ENCODE measurements around the gene SCAPER.
"Not testable (repeated sequence)": the region's sequence is repeated elsewhere in the genome, so short reads cannot be mapped to it uniquely, and the experiment has no call there.

Gene SCAPER

DNA sequence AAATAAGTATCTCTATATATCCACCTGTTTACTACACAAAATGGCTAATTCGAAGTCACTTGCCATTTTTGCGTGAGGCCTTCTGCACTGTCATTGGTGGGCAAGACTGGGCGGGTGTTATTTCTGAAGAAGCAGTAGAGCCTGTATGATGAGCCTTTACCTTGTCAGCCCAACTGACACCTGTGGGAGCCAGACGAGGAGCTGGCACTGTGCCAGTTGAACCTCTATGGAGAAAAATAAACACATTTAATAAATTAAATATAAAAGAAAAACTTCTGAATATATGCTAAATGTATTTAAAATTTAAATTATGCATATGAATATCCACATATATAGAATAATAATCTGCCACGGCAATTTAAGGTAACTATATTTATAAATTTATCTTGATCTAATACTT lies 109.9 kb downstream of the SCAPER start:
- in situ Hi-C loops (cut with MboI; ENCODE audit: low sequenced_read_pairs): no loop called here

DNA sequence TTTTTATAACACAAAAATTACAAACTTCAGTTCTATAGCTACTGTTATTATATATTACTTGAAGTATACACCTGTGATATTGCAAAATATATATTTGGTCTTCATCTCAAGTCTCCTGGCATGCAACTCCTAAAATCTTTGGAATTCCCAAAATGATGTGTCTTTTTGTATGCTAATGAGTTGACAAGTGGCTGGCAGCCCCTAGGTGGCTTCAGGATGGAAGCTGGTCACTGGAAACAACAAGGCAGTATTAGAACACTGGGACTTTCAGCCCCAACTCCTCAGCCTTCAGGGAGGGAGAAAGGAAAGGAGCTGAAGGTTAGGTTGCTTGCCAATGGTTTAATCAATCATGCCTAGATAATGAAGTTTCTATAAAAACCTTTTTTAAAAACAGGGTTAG lies 112.0 kb downstream of the SCAPER start:
- in situ Hi-C loops (cut with MboI; ENCODE audit: low sequenced_read_pairs): no loop called here

DNA sequence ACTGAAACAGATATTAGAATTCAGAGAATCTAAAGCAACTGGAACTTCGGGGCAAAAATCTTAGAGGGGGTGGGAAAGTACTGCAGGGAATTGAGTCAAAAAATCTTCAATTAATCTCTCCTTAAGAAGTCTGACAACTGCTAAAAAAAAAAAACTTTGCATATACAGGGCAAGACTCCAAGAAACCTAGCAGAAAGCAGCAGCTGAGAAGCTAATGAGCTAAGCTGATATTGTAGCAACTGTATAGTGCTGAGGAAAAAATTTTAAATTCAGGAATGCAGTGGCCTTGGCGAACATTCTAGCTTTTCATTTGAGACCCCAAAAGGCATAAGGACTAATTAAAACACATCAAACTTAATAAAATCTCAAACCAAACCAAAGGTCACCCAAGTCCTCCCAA lies 113.6 kb downstream of the SCAPER start:
- in situ Hi-C loops (cut with MboI; ENCODE audit: low sequenced_read_pairs): no loop called here

DNA sequence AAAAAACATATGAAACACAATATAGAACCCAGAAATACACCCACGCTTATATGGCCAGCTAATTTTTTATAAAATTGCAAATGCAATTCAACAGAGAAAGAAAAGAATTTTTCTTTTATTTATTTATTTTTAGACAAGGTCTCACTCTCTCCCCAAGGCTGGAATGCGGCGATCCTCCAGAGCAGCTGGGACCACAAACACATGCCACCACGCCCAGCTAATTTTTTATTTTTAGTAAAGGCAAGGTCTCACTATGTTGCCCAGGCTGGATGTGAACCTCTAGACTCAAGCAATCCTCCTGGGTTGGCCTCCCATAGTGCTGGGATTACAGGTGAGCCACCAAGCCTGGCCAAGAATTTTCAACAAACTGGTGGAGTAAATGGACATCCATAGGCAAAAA lies 117.9 kb downstream of the SCAPER start:
- in situ Hi-C loops (cut with MboI; ENCODE audit: low sequenced_read_pairs): no loop called here

DNA sequence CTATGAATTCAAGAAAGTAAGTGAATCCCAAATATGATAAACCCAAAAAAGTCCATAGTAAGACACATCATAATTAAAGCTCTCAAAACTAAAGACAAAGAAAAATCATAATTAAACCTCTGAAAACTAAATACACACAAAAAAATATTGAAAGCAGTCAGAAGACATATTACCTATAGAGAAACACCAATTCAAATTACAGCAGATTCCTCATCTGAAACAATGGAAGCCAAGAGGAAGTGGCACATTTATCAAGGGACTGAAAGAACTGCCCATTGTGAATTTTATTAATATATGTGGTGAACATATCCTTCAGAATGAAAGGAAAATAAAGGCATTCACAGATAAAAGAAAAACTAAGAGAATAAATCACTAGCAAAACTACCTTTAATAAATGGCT lies 128.2 kb downstream of the SCAPER start:
- in situ Hi-C loops (cut with MboI; ENCODE audit: low sequenced_read_pairs): no loop called here

DNA sequence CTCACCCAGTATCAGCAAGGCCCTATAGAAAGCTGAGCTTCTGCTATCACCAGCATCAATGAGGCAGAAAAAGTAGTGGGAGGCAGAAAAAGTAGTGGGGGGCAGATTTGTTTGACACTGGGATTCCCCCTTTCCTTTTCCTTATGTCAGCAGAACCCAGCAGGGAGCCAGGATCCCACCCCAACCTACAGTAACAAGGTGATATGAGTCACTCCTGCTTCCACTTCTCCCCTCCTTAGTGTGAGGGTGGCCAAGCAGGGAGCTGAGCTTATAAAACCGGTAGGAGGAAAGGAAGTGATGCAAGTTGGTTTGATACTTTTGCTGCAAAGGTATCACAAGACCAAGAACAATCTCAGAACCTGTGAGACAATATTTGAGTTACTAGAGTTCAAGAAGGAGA lies 128.7 kb downstream of the SCAPER start:
- in situ Hi-C loops (cut with MboI; ENCODE audit: low sequenced_read_pairs): no loop called here

DNA sequence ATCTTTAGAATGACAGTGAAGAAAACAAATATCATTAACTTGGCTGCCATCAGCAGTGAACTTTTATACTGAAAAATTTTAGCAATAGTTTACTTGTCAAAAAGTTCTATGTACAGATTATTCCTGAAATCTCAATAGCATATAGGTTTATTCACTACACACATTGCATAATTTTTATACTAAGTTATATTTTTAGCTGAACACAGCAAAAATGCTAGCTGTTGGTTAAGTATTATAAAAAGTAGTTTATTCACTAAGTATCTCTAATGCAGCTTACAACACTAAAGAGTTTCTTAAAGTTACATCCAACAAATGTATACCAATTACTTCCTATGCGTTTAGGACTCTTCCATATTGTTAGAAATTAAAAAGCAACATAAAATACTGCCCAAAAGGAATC lies 131.9 kb downstream of the SCAPER start:
- in situ Hi-C loops (cut with MboI; ENCODE audit: low sequenced_read_pairs): no loop called here

DNA sequence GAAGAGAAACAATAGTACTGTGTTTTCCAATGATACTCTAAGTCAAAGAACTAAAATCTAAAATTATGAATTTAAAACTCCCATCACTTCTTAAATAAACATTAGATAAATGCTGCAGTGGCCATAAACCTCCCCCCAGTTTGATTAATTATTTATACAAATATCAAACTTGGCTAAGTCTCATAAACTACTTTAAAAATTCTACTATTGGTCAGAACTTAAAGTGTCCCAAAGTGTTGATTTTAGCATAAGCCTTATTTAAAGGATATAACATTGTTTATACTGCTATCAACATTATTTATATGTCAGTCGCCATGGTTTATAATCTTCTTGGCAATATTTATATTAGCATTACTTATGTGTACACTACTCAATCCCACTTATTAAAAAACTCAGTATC lies 132.4 kb downstream of the SCAPER start:
- in situ Hi-C loops (cut with MboI; ENCODE audit: low sequenced_read_pairs): no loop called here

DNA sequence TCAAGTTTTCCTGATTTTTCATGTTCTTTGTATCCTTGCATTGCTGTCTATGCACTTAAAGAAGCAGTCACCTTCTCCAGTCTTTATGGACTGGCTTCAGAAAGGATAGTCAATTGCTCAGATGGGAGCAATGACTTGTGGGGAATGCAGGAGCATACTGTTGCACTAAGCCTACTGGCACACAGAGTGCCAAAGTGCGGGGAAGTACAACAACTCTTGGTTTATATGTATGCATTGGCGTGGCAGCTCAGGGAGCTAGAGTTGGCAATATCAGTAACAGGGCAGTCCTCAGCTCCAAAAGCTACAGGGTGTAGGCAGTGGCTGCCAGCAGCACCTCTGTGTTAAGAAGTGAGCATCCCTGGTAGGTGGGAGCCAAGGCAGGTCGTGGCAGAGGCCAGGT lies 141.1 kb downstream of the SCAPER start:
- in situ Hi-C loops (cut with MboI; ENCODE audit: low sequenced_read_pairs): no loop called here

DNA sequence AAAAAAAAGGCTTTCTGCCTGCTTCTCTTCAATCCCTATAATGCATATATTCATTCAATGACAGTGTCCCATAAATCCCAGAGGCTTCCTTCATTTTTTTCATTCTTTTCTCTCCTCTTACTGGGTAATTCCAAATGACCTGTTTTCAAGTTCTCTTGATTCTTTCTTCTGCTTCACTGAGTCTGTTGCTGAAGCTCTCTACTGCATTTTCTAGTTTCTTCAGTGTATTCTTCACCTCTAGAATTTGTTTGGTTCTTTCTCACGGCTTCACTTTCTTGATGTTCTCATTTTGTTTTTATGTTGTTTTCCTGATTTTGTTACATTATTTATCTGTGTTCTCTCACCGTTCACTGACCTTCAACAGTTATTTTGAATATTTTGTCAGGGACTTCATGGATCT lies 141.6 kb downstream of the SCAPER start:
- in situ Hi-C loops (cut with MboI; ENCODE audit: low sequenced_read_pairs): no loop called here

DNA sequence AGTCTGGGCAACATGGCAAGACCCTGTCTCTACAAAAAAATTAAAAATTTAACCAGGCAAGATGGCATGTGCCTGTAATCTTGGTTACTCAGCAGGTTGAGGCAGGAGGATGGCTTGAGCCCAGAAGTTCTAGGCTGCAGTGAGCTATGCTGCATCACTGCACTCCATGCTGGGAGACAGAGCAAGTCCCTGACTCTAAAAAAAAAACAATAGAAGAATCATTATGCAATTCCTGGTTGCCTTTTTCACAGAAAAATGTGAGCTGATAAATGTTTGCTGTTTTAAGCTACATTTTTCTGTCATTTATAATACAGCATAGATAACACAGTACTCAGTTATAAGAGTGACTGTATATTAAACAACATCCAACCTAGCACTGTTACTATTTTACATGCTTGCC lies 148.8 kb downstream of the SCAPER start:
- in situ Hi-C loops (cut with MboI; ENCODE audit: low sequenced_read_pairs): no loop called here

DNA sequence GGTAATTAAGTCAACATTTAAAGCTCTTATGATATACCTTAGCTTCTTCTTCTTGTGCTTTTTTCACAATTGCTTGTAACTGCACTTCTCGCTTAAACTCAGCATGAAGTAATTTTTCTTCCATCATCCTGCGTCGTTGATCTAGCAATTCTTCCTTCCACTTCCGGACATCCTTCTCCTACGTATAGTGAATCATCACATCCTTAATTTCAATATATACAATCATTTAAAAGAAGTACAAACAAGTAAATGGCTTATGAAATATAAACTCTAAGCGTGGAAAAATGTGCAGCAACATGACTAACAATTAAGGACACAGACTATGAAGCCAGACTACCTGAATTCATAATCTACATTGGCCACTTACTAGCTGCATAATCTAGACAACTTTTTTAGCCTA lies 151.4 kb downstream of the SCAPER start:
- in situ Hi-C loops (cut with MboI; ENCODE audit: low sequenced_read_pairs): no loop called here

DNA sequence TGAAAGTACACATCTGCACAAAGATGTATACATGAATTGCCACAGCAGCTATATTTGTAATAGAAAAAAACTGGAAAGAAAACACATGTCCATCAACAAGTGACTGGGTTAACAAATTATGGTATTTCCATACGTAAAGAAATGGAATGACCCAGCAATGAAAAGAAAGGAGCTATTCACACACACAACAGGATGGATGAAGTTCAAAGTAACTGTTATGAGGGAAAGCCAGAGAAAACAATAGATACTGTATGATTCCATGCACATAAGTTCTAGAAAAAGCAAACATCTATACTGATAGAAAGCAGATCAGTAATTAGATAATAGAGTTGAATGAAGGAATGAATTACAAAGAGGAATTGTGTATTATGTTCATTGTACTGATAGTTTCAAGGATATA lies 152.0 kb downstream of the SCAPER start:
- in situ Hi-C loops (cut with MboI; ENCODE audit: low sequenced_read_pairs): no loop called here

DNA sequence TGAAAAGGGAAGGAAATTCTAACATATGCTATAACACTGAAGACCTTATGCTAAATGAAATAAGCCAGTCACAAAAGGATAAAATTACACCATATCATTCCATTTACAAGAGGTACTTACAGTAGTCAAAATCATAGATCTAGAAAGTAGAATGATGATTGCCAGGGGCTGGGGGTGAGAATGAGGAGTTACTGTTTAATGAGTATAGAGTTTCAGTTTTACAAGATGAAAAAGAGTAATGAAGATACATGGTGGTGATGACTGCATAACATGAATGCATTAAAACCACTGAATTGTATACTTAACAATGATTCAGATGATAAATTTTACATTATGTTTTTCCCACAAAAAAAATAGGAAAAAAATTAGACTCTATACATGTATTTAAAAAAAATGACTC lies 152.6 kb downstream of the SCAPER start:
- in situ Hi-C loops (cut with MboI; ENCODE audit: low sequenced_read_pairs): no loop called here

DNA sequence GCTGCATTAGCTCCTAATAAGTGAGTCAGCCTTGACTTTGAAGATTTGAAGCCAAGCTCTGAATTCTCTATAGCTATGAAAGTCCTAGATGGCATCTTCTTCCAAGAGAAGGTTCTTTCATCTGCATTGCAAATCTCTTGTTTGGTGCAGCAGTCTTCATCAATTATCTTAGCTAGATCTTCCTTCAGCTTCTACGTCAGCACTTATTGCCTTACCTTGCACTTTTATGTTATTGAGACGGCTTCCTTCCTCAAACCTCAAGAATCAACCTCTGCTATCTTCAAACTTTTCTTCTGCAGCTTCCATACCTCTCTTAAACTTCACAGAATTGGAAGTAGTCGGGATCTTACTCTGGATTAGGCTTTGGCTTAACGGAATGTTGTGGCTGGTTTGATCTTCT lies 167.6 kb downstream of the SCAPER start:
- in situ Hi-C loops (cut with MboI; ENCODE audit: low sequenced_read_pairs): no loop called here

DNA sequence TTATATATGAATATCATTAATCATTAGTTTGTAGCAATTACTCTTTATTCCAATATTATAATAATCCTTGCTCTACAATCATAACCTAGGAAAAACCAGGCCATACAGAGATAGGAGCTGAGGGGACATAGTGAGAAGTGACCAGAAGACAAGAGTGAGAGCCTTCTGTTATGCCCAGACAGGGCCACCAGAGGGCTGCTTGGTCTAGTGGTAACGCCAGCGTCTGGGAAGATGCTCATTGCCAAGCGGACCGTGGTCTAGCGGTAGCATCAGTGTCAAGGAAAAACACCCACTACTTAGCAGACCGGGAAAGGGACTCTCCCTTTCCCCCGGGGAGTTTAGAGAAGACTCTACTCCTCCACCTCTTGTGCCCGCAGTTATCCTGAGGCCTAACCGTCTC lies 172.8 kb downstream of the SCAPER start:
- in situ Hi-C loops (cut with MboI; ENCODE audit: low sequenced_read_pairs): not testable (repeated sequence)

DNA sequence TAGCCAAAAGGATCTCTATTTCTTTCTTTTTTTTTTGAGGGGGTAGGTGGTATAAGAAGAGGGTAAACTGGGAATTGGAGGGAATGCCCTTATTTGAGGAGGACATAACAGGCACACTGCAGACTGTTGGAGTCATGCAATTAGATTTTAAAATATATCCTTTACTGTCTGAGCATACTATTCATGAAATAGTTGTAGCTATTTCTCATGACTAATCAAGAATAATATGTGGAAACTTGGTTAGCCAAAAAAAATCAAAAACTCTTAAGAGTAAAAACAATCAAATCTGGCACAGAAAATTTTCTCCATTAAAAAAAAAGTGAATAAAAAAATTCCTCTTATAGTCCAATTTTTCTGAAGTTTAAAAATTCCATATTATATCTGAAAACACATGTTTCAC lies 174.9 kb downstream of the SCAPER start:
- in situ Hi-C loops (cut with MboI; ENCODE audit: low sequenced_read_pairs): no loop called here

DNA sequence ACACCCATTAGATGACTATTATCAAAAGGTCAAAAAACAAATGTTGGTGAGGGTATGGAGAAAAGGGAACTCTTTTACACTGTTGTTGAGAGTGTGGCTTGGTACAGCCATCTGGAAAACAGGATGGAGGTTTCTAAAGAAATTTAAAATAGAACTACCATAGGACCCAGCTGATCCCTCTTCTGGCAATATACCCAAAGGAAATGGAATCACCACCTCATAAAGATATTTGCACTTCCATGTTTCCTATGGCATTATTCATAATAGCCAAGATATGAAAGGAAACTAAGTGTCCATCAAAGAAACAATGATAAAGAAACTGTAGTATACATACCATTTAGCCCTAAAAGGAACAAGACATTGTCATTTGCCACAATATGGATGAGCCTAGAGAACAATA lies 186.3 kb downstream of the SCAPER start:
- in situ Hi-C loops (cut with MboI; ENCODE audit: low sequenced_read_pairs): no loop called here

DNA sequence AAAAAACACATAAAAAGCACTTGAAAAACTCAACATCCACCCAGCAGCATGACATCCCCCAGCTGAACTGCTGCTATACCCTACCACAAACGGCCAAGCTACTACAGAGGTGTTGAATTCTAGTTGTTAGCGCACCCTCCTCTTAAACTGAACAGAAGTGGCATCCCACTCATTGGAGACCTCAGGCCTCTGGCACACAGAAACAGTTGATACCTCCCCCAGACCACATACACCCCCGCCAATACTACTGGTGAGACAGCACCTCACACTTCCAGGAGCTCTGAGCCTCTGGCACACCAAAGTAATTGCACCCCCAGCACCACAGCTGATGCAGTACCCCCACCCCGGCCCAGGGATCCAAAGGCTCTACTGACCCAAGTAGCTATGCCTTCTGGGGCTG lies 190.2 kb downstream of the SCAPER start:
- in situ Hi-C loops (cut with MboI; ENCODE audit: low sequenced_read_pairs): no loop called here

DNA sequence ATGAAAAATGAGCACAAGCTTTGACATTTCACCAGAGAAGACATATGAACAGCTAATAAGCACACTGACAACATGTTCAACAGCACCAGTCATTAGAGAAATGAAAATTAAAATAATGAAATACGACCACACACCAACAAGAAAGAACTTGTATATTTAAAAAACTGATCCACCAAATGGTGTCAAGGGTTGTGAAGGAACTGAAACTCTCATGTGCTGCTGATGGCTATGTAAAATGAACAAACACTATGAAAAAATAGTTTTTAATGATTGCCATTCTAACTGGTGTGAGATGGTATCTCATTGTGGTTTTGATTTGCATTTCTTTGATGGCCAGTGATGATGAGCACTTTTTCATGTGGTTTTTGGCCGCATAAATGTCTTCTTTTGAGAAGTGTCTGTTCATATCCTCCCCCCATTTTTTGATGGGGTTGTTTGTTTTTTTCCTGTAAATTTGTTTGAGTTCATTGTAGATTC lies 193.8 kb downstream of the SCAPER start:
- in situ Hi-C loops (cut with MboI; ENCODE audit: low sequenced_read_pairs): no loop called here

DNA sequence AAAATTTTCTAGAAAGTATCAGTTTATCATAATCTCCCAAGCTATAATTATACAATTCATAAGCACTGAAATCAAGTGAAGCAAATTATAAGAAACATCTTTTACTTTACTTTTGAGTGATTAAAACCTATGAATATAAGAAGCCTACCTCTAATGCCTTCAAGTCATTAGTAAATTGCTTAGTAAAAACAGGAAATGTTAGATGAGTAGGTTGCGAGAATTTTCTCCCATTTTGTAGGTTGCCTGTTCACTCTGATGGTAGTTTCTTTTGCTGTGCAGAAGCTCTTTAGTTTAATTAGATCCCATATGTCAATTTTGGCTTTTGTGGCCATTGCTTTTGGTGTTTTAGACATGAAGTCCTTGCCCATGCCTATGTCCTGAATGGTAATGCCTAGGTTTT lies 201.1 kb downstream of the SCAPER start:
- in situ Hi-C loops (cut with MboI; ENCODE audit: low sequenced_read_pairs): not testable (repeated sequence)

DNA sequence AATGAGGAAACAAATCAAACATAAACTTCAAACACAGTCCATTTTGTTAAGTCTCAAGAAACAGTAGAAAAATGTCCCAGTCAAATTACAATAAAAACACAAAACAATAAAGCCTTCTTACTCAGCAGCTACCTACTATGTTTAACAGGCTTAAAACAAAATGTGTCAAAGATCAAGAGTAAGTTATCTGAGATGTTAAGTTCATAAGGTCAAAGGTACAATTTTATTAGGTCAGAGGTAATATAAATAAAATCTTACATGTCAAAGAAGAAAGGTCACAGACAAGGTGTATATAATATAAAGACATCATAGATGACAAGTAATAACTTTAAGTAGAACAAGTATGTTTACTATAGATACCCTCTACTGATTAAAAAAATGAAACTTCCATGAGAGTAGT lies 208.3 kb downstream of the SCAPER start:
- in situ Hi-C loops (cut with MboI; ENCODE audit: low sequenced_read_pairs): no loop called here

DNA sequence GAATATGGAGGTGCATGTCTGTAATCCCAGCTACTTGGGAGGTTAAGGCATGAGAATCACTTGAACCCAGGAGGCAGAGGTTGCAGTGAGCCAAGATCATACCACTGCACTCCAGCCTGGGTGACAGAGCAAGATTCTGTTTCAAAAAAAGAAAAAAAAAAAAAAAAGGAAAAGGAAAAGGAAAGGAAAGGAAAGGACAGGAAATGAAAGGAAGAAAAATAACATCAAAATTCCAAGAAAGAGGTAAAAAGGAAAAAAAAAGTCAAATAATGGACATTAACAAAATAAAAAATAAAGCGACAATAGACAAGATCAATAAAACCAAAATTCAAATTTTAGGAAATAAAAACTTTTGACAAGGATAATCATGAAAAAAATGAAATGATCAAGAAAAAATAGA lies 212.6 kb downstream of the SCAPER start:
- in situ Hi-C loops (cut with MboI; ENCODE audit: low sequenced_read_pairs): not testable (repeated sequence)

DNA sequence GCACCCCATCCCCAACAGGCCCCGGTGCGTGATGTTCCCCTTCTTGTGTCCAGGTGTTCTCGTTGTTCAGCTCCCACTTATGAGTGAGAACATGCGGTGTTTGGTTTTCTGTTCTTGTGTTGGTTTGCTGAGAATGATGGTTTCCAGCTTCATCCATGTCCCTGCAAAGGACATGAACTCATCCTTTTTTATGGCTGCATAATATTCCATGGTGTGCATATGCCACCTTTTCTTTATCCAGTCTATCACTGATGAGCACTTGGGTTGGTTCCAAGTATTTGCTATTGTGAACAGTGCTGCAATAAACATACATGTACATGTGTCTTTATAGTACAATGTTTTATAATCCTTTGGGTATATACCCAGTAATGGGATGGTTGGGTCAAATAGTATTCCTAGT lies 217.5 kb downstream of the SCAPER start:
- in situ Hi-C loops (cut with MboI; ENCODE audit: low sequenced_read_pairs): not testable (repeated sequence)
